Measurements from ENCODE around the gene CCR3.
"Not testable (repeated sequence)": the region's sequence is repeated elsewhere in the genome, so short reads cannot be mapped to it uniquely, and the experiment has no call there.

CCR3 gene

DNA sequence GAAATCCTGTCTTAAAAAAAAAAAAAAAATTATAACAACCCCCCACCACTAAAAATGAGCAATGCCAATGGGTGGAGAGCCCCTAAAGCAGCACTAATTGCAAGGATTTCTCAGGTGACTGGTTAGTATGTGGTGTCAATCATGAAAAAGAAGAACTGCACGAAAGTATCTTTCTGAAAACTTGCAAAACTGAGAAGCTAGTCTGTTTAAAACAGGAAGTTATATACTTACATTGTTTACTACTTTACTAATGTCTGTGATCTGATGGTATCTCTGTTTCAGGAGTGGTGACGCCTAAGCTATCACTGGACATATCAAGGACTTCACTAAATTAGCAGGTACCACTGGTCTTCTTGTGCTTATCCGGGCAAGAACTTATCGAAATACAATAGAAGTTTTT lies at the start of gene CCR3:
CCR3 (plus strand) TSS at position 341 of the 400 bp plus-strand sequence. CDS start 22,699 bp downstream, outside the sequence.
- no peak for DNase-seq (ENCODE audit: low spot score)

DNA sequence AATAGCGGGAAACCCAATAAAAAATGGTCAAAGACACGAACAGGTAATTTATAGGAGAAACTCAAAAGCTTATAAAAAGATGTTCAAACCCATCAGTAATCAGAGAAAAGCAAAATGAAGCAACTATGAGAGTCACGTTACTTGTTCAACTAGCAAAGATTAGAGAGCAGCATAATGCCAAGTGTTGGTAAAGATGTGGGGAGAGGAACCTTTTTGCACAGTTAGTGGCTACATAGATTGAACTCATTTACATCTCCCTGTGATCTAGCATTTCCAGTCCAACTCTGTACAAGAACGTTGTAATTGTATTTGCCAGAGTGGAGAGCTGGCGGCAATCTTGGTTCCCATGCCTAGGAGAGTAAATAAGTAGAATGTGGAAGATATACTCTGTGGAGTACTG lies 49.3 kb upstream of the CCR3 start:
- DNase-seq (ENCODE audit: low spot score), result no peak

DNA sequence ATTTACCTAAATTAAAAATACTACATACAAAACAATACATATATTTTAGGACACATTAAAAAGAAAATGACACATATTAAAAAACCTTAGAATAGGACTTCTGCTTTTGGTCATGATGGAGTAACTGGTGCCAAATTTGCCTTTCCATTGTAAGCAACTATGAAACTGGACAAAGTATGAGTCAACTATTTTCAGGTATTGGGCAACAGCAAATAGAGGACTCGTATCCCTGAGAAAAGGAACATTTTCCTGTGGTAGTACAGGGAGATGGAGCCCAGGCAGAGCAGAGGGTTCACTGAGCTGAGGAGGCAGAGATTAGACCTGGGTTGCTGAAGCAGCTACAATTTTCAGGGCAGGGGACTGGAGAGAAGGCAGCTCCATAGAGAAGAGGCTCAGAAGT lies 48.8 kb upstream of the CCR3 start:
- no peak for DNase-seq (ENCODE audit: low spot score)

DNA sequence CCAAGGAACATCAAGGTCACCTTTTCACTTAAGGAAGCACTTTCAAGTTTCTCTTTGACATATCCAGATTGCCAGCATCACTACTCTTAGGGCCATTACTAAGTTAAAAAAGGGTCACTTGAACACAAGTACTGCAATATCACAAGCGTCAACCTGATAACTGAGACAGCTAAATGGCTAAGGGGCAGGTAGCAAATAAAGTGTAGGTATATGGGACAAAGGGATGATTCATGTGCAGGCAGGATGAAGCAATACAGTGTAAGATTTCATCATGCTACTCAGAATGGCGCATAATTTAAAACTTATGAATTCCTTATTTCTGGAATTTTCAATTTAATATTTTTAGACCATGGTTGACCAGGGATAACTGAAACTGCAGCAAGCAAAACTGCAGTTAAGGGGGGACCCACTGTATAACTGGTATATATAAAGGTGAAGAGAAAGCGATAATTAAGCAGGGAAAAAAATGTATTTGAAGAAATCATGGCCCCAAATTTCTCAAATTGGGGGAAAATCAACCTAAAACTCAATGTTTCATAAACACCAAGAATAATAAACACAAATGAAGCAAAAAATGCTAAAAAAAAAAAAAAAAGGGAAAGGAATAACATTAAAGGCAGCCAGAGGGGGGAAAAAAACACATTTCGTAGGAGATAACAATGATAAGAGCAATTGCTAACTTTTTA lies 47.2 kb upstream of the CCR3 start:
- no peak for DNase-seq (ENCODE audit: low spot score)

DNA sequence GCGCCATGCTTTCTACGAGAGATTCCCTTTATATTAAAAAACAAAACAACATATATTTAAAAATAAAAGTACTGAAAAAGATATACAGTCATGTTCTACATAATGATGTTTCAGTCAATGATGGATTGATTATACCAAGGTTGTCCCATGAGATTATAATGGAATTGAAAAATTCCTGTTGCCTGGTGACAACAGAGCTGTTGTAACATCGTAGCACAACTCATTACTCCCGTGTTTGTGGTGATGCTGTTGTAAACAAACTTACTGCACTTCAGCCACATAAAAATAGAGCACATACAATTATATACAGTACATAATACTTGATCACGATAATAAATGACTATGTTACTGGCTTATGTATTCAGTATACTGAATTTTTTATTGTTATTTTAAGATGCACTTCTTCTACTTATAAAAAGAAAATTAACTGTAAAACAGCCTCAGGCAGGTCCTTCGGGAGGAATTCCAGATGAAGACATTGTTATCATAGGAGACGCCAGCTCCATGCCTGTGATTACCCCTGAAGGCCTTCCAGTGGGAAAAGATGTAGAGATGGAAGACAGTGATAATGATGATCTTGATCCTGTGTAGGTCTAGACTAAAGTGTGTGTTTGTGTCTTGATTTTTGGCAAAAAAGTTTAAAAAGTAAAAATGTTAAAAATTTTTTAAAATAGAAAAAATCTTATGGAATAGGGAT lies 45.9 kb upstream of the CCR3 start:
- no peak for DNase-seq (ENCODE audit: low spot score)

DNA sequence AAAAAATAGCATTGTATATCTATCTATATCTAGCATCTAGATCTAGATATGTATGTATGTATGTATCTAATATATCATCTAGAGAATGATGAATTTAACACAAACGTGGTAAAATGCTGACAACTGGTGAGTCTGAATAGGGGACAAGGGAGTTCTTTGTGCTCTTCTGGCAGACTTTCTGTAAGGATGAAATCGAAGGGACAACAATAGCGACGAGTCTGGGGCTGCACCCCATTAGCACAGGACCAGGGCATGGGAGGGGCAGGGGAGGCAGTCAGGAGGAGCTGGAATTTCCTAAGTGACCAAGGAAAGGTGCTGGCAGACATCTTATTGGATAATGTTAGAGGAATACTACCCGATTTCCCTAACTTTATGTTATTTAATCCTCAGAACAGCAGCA lies 42.0 kb upstream of the CCR3 start:
- DNase-seq (ENCODE audit: low spot score), result no peak

DNA sequence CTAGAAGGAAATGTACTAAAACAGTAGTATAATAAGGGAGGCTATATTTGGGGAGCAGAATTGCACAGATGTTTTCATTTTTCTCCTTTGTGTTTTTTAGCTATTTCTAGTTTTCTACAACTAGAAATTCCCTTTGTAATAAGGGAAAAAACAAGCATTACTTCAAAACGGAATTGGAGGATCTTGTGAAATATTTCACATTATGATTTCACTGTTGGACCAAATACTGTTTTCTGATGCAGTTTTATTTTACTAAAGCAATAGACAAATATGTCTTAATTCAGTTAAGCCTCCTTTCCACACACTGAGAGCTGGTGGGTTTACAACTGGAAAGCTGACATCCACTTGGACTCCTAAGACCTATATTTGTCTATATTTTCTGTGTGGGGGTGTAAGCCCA lies 41.5 kb upstream of the CCR3 start:
- DNase-seq (ENCODE audit: low spot score), result no peak

DNA sequence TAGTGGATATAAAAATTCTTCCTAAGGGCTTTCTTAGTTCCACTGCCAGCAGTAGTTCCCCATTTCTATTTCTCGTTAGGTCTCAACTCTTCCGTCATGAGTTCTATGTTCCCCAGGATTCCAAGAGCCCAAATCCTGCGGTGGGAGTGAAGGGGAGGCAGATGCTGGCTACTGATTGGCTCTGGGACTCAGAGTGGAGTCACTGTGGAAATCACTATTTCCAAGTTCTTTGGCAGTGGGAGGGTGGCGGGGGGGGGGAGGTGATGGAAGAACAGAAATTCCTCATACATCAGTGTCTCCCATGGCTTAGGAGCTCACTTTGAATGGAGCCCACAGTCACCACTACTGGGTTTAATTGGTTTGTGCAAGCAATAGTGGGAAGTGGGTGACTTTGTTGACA lies 39.7 kb upstream of the CCR3 start:
- DNase-seq (ENCODE audit: low spot score), result no peak

DNA sequence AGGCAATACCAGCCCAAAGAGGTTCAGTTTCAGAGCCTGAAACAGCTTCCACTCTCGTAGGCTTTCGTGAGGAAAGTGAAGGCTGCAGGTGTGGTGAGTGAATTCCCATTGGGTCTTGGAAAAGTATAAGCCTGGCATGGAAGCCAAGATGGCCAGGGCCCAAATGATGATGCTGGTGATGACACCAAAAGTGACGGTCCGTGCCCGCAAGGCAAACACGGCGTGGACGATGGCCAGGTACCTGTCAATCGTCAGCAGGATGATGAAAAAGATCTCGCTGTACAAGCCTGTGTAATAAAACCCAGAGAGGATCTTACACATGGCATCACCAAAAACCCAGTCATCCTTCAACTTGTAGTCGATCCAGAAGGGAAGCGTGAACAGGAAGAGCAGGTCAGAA lies 38.6 kb upstream of the CCR3 start:
- DNase-seq (ENCODE audit: low spot score), result no peak

DNA sequence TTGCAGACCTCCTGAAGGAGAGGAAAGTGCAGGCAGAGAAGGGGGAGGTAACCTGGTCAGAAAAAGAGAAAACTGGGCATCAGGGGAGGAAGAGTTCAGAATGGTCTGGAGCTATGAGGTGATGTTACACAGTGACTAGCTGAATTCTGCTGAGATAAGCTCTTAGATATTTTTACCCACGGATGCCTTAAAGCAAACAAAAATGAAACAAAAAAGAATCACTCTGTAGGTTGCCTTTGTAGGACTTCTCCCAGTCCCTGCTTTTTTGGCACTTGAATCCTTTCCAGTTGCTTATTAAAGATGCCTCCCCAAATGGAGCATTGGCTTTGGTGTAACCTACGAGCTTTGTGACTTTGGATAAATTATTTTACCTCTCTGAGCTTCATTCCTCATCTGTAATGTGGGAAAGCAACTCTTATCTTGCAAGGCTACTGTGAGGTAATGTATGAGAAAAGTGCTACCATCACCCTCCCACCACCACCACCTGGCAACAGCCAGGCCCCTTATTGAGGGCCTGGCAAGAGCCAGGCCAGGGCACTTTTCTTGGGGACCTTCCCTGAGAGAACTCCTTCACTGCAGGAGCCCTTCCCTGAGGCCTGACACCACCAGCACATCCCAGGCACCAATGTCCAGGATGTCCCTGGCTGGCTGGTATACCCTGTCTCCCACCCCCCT lies 36.8 kb upstream of the CCR3 start:
- DNase-seq (ENCODE audit: low spot score), result no peak

DNA sequence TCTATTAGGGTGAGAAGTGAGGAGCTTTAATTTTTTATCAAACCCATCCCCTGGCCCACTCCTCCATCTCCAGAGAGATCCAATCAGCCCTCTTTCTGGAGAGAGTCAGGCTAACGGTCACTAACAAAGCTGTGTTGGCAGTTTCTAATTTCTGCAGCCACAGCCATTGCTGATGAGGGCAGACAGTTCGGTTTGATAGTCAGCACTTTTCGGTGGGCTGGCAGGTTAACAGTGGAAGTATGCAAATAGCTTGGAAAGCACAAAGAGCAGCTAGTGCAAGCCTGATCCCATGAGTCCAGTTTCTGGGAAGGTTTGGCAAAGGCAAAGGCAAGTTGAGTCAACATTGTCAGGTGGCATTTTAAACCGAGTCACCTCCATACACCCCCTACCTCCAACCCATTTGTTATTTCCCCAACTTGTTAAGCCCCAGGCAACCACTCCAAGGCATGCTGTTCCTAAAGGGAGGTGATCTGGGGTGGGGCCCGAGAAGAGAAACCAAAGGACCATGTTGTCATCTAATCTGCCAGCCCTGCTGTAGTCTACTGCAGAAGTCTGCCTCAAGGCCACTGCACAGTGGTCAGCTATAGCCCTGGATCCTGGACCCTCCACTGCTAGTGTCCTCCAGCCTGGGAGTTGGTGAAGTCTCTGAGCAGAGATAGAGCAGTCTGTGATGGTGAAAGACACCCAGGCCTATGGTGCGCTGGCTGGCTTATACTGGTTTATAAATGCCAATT lies 35.8 kb upstream of the CCR3 start:
- DNase-seq (ENCODE audit: low spot score), result no peak

DNA sequence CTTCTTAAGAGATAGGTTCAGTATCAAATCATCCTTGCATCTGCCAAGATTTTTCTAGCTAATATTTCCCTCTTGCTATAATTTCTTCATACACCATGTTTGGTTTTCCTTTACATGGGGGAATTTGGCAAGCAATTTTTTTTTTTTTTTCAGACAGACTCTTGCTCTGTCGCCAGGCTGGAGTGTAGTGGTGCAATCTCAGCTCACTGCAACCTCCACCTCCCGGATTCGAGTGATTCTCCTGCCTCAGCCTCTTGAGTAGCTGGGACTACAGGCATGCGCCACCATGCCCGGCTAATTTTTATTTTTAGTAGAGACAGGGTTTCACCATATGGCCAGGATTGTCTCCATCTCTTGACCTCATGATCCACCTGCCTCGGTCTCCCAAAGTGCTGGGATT lies 34.7 kb upstream of the CCR3 start:
- not testable (repeated sequence) for DNase-seq (ENCODE audit: low spot score)

DNA sequence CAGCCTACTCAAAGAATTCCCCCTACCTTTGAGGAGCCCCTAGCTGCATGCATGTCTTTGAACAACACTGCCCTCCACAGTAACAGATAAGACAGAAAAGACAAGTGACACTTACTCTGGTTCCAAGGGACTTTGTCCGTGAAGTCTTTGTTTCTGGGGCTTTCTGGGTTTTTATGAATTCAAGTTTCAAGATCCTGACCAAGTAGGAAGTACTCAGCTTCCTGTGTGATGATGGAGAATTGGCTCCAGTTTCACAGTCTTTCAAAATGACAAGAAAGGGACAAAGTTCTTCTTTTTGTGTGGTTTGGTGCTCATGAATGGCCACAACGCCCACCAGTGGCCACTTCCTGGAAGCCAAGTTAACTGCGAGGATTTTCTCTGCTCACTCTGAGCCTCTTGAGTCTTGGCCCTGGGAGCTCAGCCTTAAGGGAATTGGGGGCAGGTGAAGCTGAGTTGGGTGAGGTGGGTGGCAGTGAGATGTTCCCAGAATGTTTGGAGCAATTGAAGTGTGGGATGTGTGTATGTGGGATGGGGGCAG lies 34.0 kb upstream of the CCR3 start, which contains the start of gene CCR1:
CCR1 (minus strand) TSS at position 147 of the 538 bp plus-strand sequence. CDS start 4,000 bp downstream, outside the sequence.
- DNase-seq (ENCODE audit: low spot score), result no peak

DNA sequence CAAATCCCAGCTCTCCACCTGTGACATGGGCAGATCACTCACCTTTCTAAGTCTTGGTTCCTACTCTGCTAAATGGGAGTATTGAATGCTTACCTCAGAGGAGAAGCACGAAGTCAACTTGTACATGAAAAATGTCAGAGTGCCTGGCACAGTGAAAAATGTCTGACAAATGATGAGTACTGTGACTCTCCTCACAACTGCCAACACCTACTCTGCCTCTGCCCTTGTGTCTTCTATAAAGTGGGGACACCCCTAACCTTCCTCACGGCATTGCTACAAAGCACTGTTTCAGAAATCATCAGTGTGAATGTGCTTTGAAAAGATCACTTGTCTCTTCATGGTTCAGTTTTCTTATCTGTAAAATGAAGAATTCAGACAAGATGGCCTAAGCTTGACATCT lies 33.2 kb upstream of the CCR3 start:
- no peak for DNase-seq (ENCODE audit: low spot score)

DNA sequence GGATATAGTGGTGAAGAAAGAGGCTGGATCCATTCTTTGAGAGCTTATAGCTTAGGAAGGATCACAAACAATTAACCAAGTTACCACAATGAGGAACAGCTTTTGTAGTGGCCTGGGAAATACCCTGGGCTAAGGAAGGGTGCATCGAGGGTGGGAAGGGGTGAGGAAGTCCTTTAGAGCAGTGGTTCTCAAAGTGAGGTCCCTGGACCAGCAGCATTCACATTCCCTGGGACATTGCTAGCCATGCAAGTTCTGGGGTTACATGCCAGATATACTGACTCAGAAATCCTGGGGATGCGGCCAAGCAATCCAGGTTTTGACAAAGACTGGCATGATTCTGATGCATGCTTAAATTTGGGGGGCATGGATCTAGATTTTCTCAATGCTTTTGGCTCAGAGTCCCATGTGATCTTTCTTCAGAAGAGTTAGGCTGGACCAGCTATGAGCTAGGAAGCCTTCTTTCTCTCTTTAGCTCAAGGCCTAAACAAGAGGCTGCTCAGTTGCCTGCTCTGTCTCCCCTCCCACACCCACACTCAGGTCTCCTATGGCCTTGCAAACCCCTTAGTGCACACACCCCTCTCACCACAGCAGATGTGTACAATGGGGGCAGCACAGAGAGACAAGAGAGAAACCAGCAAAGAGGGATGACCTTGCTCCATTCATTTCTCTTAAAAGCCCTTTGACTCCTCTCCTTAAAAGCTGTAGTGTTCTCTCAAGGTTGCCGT lies 32.4 kb upstream of the CCR3 start:
- no peak for DNase-seq (ENCODE audit: low spot score)

DNA sequence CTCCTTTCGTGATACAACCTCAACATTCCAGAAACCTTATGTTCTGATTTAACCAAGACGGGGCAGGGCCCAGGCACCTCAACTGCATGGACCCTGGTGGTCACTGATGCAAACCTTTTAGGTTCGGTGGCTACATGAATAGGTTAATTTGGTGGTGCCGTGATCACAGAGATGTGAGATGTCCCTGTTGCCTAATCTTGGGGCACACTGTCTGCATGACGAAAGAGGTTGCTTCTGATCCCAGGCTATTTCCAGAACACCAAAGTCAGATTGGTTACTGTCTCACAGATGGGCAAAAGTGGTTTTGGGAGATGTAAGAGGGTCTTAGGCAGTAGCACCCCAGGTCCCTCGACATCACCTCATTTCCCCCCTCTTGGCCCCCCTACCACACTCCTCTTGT lies 30.2 kb upstream of the CCR3 start:
- DNase-seq (ENCODE audit: low spot score), result no peak

DNA sequence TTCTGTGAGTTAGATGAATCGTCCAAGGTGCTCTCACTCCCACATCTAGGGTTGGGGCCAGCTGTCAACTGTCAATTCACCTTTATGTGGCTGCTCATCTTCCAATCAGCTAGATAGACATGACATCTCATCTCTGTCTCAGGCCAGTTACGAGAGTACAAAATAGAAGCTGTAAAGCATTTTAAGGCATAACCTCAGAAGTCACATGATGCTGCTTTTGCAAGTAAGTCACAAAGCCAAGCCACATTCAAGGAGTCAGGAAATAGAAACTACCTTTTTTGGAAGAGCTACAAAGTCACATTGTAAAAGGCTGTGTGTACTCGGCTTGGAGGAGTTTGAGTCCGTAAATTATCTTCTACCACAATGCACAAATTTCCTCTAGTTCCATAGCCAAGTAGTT lies 29.1 kb upstream of the CCR3 start:
- DNase-seq (ENCODE audit: low spot score), result no peak

DNA sequence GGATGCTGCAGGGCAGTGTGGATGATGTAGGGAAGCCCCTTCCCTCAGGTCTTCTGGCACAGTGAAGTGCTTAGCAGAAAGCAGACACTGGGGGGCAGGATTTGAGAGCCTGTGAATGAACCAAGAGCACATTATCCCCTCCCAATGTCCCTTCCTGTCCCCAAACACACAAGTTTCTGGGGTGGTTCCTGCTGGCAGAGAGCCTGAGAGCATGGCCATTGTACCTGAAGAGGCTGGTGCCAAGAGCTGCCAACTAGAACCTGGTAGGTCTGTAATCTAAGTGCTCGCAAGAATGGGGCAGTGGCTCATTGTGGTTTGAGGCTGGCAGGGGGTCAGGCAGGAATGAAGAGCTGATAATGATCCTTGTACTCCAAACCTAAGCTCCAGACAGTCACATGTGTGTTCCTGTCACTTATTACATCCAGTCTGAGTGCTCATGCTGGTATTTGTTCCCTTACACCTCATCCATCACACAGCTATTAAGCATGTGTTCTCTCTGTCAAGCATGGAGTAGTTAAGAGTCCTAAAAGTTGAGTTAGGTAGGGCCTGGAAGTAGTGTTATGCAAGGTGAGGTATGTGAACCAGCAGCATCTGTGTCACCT lies 27.4 kb upstream of the CCR3 start:
- DNase-seq (ENCODE audit: low spot score), result no peak

DNA sequence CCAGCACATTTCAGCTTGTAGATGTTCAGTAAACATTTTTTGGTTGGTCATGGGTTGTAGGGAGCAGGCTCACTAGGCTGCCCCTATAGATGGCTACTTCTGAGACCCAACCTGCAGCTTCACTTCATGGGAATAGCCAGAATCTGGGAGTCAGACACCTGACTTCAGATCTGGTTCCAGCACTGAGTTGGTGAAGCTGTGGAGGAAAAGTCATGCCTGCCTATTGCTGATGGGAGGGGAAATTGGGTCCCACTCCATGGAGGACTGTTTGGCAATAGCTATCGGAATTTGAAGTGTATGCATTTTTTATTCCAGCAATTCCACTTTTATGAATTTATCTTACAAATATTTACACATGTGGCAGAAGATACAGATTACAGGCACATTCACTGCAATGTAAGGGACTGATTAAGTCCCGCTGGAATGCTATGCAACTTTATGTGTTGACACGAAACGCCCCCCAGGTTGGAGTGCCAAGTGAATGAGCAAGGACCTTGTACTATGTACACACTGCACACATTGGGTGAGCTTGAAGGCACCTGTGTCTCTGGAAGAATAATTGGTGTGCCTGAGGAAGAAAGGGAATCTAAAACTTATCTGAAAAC lies 26.3 kb upstream of the CCR3 start:
- no peak for DNase-seq (ENCODE audit: low spot score)

DNA sequence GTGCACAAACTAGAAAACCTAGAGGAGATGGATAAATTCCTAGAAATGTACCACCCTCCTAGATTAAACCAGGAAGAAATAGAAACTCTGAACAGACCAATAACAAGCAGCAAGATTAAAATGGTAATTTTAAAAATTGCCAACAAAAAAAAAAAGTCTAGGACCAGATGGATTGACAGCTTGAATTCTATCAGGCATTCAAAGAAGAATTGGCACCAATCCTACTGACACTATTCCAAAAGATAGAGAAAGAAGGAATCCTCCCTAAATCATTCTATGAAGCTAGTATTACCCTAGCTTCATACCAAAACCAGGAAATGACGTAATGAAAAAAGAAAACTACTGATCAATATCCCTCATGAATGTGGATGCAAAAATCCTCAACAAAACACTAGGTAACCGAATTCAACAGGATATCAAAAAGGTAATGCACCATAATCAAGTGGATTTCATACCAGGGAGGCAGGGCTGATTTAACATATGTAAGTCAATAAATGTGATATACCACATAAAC lies 24.0 kb upstream of the CCR3 start:
- DNase-seq (ENCODE audit: low spot score), result no peak
